Peyer's patch (tissue), 4 donors: ENCODE results near the gene CACNA2D3.

ENCODE experiments used
- POLR2A ChIP-seq, 2 donors: fragments of 450-650 bp; IDR thresholded peaks; one replicate each; pipeline ENCODE4 v1.5.1; 2017; ENCODE audit warnings: antibody characterized with exemption in 2 of 2, mild to moderate bottlenecking in 2 of 2, moderate library complexity in 2 of 2
- TF ChIP-seq, protein P1 (sequence below), 6 experiments: fragments of 450-650 bp in 4 of 6; fragments of 200-600 bp in 2 of 6; sonication (generic) in 1 of 6; IDR thresholded peaks; one replicate each; pipeline ENCODE4 v1.5.1; 2017 to 2019; ENCODE audit warnings: antibody characterized with exemption in 6 of 6, mild to moderate bottlenecking in 3 of 6, moderate library complexity in 1 of 6

DNA sequence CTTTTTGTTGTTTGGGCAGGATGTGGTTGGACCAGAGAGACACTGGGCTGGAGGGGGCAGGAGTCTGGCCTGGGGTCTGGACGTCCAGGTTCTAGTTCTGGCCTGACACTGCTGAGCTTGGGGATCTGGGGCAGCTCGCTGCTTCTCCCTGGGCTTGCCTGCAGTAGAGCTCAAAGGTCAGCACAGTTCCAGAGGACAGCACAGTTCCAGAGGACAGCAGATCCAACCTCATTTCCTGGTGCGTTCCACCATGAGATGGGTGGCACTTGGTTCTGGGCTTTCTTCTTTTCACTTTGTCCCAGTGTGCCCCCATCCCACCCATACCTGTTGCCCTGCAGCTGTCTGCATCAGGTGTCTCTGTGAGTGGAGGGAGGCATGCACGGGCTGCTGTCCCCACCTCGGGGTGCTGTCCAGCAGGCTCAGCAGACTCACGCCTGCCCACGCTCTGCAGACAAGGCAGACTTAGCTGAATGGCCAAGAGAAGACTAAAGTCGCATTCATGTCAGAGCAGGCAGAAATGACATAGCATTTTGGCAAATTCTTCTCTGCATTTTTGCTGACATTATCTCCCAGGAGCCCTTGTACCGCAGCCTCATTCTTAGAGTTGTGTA is 16.7 kb downstream of the CACNA2D3 start:
- TF ChIP-seq, protein P1, sequence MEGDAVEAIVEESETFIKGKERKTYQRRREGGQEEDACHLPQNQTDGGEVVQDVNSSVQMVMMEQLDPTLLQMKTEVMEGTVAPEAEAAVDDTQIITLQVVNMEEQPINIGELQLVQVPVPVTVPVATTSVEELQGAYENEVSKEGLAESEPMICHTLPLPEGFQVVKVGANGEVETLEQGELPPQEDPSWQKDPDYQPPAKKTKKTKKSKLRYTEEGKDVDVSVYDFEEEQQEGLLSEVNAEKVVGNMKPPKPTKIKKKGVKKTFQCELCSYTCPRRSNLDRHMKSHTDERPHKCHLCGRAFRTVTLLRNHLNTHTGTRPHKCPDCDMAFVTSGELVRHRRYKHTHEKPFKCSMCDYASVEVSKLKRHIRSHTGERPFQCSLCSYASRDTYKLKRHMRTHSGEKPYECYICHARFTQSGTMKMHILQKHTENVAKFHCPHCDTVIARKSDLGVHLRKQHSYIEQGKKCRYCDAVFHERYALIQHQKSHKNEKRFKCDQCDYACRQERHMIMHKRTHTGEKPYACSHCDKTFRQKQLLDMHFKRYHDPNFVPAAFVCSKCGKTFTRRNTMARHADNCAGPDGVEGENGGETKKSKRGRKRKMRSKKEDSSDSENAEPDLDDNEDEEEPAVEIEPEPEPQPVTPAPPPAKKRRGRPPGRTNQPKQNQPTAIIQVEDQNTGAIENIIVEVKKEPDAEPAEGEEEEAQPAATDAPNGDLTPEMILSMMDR (IDR thresholded peaks at IDR 0.05) = no peak
- TF ChIP-seq POLR2A (IDR thresholded peaks at IDR 0.05) = no peak
